ENCODE measurements around the gene MSI2. TPM values are rescaled to one million over a fixed set of nuclear protein-coding genes. Genes with fewer than 3 reads are reported as not detected.
A peak's percentile ranks its signal among the peaks of the same experiment; 100 is the strongest.

The MSI2 gene
- total and polyA plus RNA-seq, 2 experiments from 2014 or later, result 18.9 to 41.8 TPM

DNA sequence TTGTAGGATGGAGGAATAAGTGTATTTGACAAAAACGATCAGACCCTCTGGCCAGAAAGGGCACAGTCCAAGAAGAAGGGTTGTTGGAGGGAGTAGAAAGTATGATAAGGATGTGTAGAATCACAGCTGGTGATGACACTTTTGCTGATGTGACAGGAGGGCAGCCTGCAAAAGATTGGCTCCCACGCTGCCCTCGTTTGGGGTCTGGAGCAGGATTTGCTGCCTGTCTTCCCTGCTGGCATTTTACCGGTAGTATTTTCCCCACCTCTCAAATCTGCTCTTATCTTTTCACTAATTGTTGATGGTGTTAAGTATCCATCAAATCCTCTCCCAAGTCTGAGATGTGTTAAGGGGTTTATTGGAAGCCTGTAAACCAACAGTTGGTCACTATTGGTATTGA, 280.0 kb downstream of the MSI2 start:
- Histone ChIP-seq H3K4me1 (ENCODE audit: insufficient read depth) (peaks cover 7% of the 10 kb centered on the region; the same call in 1 of the 2 replicates), H2AFZ (no peak overlapping the region), H3K27me3 (ENCODE audit: insufficient read depth) (no peaks in the 10 kb centered on the region), H3K9me2 (ENCODE audit: insufficient read depth) (no peaks in the 10 kb centered on the region), H3F3A (replicated peaks; ENCODE audit: low read depth) (no peaks in the 10 kb centered on the region), H3K79me2 (replicated peaks; ENCODE audit: insufficient read depth) (no peaks in the 10 kb centered on the region), H3K36me3 (ENCODE audit: insufficient read depth) (no peaks in the 10 kb centered on the region), H3K4me2 (no peak overlapping the region), H3K4me3 (no peak overlapping the region), H3K27ac (ENCODE audit: low read depth) (no peak overlapping the region), H4K20me1 (replicated peaks; ENCODE audit: insufficient read depth) (0 out of 2 replicates have a peak, but pooled peaks cover 3% of the 10 kb centered on the region)
- Mint-ChIP-seq H3K27me3 (ENCODE audit: insufficient read depth, low read depth, poor library complexity) (no peaks in the 10 kb centered on the region), H3K4me1 (peaks cover 27% of the 10 kb centered on the region), H3K4me3 (no peak overlapping the region), H3K36me3 (ENCODE audit: low read depth) (no peaks in the 10 kb centered on the region), H3K27ac (no peak overlapping the region), H3K9me3 (no peaks in the 10 kb centered on the region)
- no peak for TF ChIP-seq EZH2 (IDR thresholded peaks at IDR 0.05; ENCODE audit: low read depth, unreplicated experiment)
- TF ChIP-seq STAT1 (IDR thresholded peaks at IDR 0.05; ENCODE audit: unreplicated experiment), result no peak
- TF ChIP-seq EZH2phosphoT487 (IDR thresholded peaks at IDR 0.05; ENCODE audit: unreplicated experiment), result no peak
- no peak for ATAC-seq
- DNase-seq (ENCODE audit: low spot score), result no peak

DNA sequence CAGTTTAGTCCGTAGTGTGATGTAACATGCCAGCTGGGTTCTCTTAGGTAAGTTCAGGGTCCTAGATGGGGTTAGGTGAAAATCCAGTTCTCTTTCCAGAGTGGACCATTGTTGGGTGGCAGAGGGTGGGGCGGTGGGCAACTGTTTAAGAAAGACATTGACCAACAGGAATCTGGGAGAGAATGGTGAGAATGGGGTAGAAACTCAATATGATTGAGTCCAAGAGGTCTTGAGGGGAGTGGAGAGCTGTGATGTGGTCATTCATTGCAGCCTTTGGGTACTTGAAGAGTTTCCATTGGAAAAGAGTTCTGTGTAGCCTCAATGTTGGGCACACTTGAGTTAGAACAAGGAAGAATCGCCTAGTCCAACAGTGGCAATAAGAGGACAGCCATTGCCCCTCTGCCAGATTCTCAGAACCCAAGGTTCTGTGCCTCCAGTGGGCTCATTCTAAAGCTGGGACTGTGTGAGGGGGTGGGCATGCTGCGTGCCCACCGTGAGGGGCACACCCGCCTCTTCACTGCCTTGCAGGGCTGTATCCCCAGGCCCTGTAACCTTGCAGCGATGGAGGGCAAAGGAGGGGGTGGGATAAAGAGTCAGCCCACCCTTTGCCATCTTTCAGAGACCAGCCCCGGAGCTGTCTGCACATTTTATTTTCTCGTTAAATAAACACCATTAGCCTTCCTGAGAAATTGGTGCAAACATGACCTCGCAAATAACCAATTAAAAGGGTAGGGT, 280.6 kb downstream of the MSI2 start:
- Histone ChIP-seq H3K27me3 (ENCODE audit: insufficient read depth) (no peaks in the 10 kb centered on the region), H3K9me2 (ENCODE audit: insufficient read depth) (no peaks in the 10 kb centered on the region), H3F3A (replicated peaks; ENCODE audit: low read depth) (no peaks in the 10 kb centered on the region), H3K27ac (ENCODE audit: low read depth) (no peak overlapping the region), H3K4me3 (no peak overlapping the region), H3K4me2 (no peak overlapping the region), H4K20me1 (replicated peaks; ENCODE audit: insufficient read depth) (peaks cover 3% of the 10 kb centered on the region; the same call in 1 of the 2 replicates), H3K4me1 (ENCODE audit: insufficient read depth) (peaks cover 7% of the 10 kb centered on the region; the same call in 1 of the 2 replicates), H2AFZ (no peak overlapping the region), H3K79me2 (replicated peaks; ENCODE audit: insufficient read depth) (no peaks in the 10 kb centered on the region), H3K36me3 (ENCODE audit: insufficient read depth) (no peaks in the 10 kb centered on the region)
- H3K9me3 Mint-ChIP-seq, result no peaks in the 10 kb centered on the region
- peaks cover 27% of the 10 kb centered on the region for H3K4me1 Mint-ChIP-seq
- no peak overlapping the region for H3K4me3 Mint-ChIP-seq
- no peak for TF ChIP-seq ETS1 (IDR thresholded peaks at IDR 0.05)
- no peaks in the 10 kb centered on the region for H3K27me3 Mint-ChIP-seq (ENCODE audit: insufficient read depth, low read depth, poor library complexity)
- no peaks in the 10 kb centered on the region for H3K36me3 Mint-ChIP-seq (ENCODE audit: low read depth)
- no peak overlapping the region for H3K27ac Mint-ChIP-seq
- no peak for ATAC-seq
- no peak for DNase-seq (ENCODE audit: low spot score)

DNA sequence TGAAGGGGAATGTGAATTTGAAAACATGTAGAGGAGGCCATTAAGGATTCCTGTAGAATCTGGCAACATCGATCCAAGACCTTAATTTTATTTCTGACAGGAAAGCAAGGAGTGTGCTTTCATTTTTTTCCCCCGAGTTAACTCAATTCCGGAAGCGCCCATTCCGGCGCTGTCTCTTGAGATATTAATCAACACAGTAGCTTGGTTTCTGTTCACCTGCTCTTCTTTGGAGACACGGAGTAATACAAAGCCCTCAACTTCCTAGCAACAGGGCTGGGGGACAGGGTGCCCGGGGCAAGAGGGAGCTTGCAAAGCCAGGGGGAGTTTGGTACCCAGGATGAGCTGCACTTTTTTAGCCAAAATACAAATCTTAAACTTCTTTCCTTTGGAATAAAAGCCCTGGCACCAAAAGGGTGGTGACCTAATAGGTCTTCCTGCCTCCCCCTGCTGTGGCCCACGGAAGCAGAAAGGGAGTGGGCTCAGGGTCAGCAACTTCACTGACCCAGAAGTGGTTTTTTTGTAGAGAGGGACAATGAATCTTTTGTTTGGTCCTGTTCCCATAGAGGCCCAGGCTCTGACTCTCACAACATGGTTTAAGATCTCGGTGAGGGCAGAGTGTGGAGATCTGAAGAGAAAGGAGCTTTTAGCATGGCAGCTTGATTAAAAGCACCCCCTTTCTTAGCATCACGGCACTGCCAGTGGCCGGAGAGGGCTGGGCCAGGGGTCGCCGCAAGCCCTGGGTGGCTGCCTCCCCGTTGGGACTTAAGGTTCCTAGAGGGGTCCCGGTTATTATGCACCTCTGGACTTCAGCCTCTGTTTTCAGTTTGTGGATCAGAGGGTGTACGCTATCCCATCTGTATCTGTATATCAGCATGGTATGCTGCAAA, 281.4 kb downstream of the MSI2 start:
- no peaks in the 10 kb centered on the region for H3K9me3 Mint-ChIP-seq
- H3K4me1 Mint-ChIP-seq, result peaks cover 32% of the 10 kb centered on the region
- peaks cover 3% of the 10 kb centered on the region; the same call in 1 of the 2 replicates for H4K20me1 ChIP-seq (replicated peaks; ENCODE audit: insufficient read depth)
- DNase-seq (ENCODE audit: low spot score) (no peak), ATAC-seq (peak; percentile 44)
- H3K4me3 Mint-ChIP-seq, result no peak overlapping the region
- H2AFZ ChIP-seq, result no peak overlapping the region
- no peaks in the 10 kb centered on the region for H3K27me3 Mint-ChIP-seq (ENCODE audit: insufficient read depth, low read depth, poor library complexity)
- H3K36me3 Mint-ChIP-seq (ENCODE audit: low read depth), result no peaks in the 10 kb centered on the region
- peak overlapping the region; percentile 64 for H3K27ac Mint-ChIP-seq
- no peaks in the 10 kb centered on the region for H3K79me2 ChIP-seq (replicated peaks; ENCODE audit: insufficient read depth)
- H3K36me3 ChIP-seq (ENCODE audit: insufficient read depth), result no peaks in the 10 kb centered on the region
- H3K4me2 ChIP-seq, result no peak overlapping the region
- H3K4me3 ChIP-seq, result no peak overlapping the region
- no peaks in the 10 kb centered on the region for H3F3A ChIP-seq (replicated peaks; ENCODE audit: low read depth)
- H3K27me3 ChIP-seq (ENCODE audit: insufficient read depth), result no peaks in the 10 kb centered on the region
- no peak overlapping the region for H3K27ac ChIP-seq (ENCODE audit: low read depth)
- peaks cover 7% of the 10 kb centered on the region; the same call in 1 of the 2 replicates for H3K4me1 ChIP-seq (ENCODE audit: insufficient read depth)
- H3K9me2 ChIP-seq (ENCODE audit: insufficient read depth), result no peaks in the 10 kb centered on the region; the same call in 1 of the 2 replicates
- TF ChIP-seq, protein P1, sequence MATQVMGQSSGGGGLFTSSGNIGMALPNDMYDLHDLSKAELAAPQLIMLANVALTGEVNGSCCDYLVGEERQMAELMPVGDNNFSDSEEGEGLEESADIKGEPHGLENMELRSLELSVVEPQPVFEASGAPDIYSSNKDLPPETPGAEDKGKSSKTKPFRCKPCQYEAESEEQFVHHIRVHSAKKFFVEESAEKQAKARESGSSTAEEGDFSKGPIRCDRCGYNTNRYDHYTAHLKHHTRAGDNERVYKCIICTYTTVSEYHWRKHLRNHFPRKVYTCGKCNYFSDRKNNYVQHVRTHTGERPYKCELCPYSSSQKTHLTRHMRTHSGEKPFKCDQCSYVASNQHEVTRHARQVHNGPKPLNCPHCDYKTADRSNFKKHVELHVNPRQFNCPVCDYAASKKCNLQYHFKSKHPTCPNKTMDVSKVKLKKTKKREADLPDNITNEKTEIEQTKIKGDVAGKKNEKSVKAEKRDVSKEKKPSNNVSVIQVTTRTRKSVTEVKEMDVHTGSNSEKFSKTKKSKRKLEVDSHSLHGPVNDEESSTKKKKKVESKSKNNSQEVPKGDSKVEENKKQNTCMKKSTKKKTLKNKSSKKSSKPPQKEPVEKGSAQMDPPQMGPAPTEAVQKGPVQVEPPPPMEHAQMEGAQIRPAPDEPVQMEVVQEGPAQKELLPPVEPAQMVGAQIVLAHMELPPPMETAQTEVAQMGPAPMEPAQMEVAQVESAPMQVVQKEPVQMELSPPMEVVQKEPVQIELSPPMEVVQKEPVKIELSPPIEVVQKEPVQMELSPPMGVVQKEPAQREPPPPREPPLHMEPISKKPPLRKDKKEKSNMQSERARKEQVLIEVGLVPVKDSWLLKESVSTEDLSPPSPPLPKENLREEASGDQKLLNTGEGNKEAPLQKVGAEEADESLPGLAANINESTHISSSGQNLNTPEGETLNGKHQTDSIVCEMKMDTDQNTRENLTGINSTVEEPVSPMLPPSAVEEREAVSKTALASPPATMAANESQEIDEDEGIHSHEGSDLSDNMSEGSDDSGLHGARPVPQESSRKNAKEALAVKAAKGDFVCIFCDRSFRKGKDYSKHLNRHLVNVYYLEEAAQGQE (IDR thresholded peaks at IDR 0.05; ENCODE audit: unreplicated experiment), result no peak
- TF ChIP-seq ZNF114 (CRISPR knock-in tag; IDR thresholded peaks at IDR 0.05) (no peak), NANOG (IDR thresholded peaks at IDR 0.05; ENCODE audit: borderline replicate concordance) (no peak)

Data from GM23338 (cell line).